DND-41 (cell line): ENCODE results near the gene C6.

Source experiments
- ATAC-seq: fragments of 200-7000 bp; cut with Tn5 transposase; 3 replicates; pipeline ENCODE4 v1.9.1; 2021; ENCODE audit warnings: low read depth; ENCODE audit not compliant: insufficient read depth
- DNase-seq: peaks from one replicate; pipeline ENCODE4 v3.0.0-alpha.2; 2020
- H2AFZ ChIP-seq: 2 replicates; pipeline ENCODE4 v1.6.0; 2012; ENCODE audit warnings: low read depth, low read length
- H3K27ac ChIP-seq: 2 replicates; pipeline ENCODE4 v1.5.1; 2012; ENCODE audit warnings: low read length, inconsistent platforms
- H3K27me3 ChIP-seq: fragments of 200-600 bp; sonication (generic); 2 replicates; pipeline ENCODE4 v1.6.0; 2012; ENCODE audit warnings: low read length, mild to moderate bottlenecking, inconsistent platforms; ENCODE audit not compliant: insufficient read depth, poor library complexity
- H3K36me3 ChIP-seq: 2 replicates; pipeline ENCODE4 v1.5.1; 2012; ENCODE audit warnings: low read length, inconsistent platforms; ENCODE audit not compliant: insufficient read depth
- H3K4me1 ChIP-seq: 2 replicates; pipeline ENCODE4 v1.5.1; 2012; ENCODE audit warnings: mild to moderate bottlenecking, low read length; ENCODE audit not compliant: insufficient read depth
- H3K4me2 ChIP-seq: 2 replicates; pipeline ENCODE4 v1.6.0; 2012; ENCODE audit warnings: mild to moderate bottlenecking, moderate library complexity, low read length, inconsistent platforms; ENCODE audit not compliant: insufficient read depth
- H3K4me3 ChIP-seq, 2 experiments: fragments of 200-600 bp in 1 of 2; shearing (Covaris generic) in 1 of 2; 2 replicates each; pipeline ENCODE4 v1.5.1; 2012 to 2016; ENCODE audit warnings: inconsistent platforms in 2 of 2, low read length in 2 of 2, mild to moderate bottlenecking in 2 of 2, low read depth in 1 of 2, moderate library complexity in 1 of 2
- H3K79me2 ChIP-seq: 2 replicates; pipeline ENCODE4 v1.6.0; 2012; ENCODE audit warnings: low read length, inconsistent platforms; ENCODE audit not compliant: insufficient read depth
- H3K9ac ChIP-seq: 2 replicates; pipeline ENCODE4 v1.6.0; 2012; ENCODE audit warnings: low read depth, mild to moderate bottlenecking, inconsistent platforms, low read length, moderate library complexity
- H3K9me3 ChIP-seq: 2 replicates; pipeline ENCODE4 v1.5.1; 2012; ENCODE audit warnings: low read length, moderate library complexity, mild to moderate bottlenecking, inconsistent platforms; ENCODE audit not compliant: insufficient read depth, severe bottlenecking
- H4K20me1 ChIP-seq: 2 replicates; pipeline ENCODE4 v1.6.0; 2012; ENCODE audit warnings: low read length; ENCODE audit not compliant: insufficient read depth
- EZH2 ChIP-seq: IDR thresholded peaks from 3 replicates; pipeline ENCODE4 v1.6.1; 2012; ENCODE audit warnings: borderline replicate concordance, low read depth, mild to moderate bottlenecking, moderate library complexity, low read length, inconsistent platforms; ENCODE audit not compliant: severe bottlenecking
- TF ChIP-seq, protein P1 (sequence below): IDR thresholded peaks from 2 replicates; pipeline ENCODE4 v1.5.1; 2012; ENCODE audit warnings: borderline replicate concordance, low read length, moderate library complexity, mild to moderate bottlenecking; ENCODE audit not compliant: poor library complexity, severe bottlenecking; ENCODE audit errors: extremely low read depth

C6 gene

DNA sequence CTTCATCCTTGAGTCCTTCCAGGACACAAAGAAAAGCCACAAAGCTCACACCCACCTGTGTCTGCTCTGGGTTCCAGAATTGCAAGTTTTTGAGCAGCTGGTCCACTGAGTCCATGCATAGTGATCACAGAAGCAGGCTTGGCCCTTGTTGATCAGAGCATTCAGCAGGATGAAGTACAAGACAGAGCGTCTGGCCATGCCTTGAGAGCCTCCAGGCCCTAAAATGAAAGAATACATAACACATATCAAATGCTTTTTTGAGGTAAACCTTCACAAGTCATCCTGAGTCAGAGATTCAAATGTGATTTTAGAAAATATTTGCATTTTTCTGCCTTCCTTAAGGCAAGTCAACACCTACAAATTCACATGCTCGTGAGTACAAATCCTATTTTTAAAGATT, 10.3 kb downstream of the C6 start:
- H3K4me3 ChIP-seq, result no peak overlapping the region
- H3K36me3 ChIP-seq, result no peaks in the 10 kb centered on the region
- no peak overlapping the region for H2AFZ ChIP-seq
- H4K20me1 ChIP-seq, result no peaks in the 10 kb centered on the region
- H3K9ac ChIP-seq, result no peak overlapping the region
- H3K9me3 ChIP-seq, result no peaks in the 10 kb centered on the region
- DNase-seq (no peak), ATAC-seq (no peak)
- H3K79me2 ChIP-seq, result no peaks in the 10 kb centered on the region
- H3K27me3 ChIP-seq, result no peaks in the 10 kb centered on the region
- H3K4me1 ChIP-seq, result no peaks in the 10 kb centered on the region
- TF ChIP-seq, protein P1, sequence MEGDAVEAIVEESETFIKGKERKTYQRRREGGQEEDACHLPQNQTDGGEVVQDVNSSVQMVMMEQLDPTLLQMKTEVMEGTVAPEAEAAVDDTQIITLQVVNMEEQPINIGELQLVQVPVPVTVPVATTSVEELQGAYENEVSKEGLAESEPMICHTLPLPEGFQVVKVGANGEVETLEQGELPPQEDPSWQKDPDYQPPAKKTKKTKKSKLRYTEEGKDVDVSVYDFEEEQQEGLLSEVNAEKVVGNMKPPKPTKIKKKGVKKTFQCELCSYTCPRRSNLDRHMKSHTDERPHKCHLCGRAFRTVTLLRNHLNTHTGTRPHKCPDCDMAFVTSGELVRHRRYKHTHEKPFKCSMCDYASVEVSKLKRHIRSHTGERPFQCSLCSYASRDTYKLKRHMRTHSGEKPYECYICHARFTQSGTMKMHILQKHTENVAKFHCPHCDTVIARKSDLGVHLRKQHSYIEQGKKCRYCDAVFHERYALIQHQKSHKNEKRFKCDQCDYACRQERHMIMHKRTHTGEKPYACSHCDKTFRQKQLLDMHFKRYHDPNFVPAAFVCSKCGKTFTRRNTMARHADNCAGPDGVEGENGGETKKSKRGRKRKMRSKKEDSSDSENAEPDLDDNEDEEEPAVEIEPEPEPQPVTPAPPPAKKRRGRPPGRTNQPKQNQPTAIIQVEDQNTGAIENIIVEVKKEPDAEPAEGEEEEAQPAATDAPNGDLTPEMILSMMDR, result no peak
- no peak for TF ChIP-seq EZH2
- H3K27ac ChIP-seq, result no peak overlapping the region
- no peak overlapping the region for H3K4me2 ChIP-seq

DNA sequence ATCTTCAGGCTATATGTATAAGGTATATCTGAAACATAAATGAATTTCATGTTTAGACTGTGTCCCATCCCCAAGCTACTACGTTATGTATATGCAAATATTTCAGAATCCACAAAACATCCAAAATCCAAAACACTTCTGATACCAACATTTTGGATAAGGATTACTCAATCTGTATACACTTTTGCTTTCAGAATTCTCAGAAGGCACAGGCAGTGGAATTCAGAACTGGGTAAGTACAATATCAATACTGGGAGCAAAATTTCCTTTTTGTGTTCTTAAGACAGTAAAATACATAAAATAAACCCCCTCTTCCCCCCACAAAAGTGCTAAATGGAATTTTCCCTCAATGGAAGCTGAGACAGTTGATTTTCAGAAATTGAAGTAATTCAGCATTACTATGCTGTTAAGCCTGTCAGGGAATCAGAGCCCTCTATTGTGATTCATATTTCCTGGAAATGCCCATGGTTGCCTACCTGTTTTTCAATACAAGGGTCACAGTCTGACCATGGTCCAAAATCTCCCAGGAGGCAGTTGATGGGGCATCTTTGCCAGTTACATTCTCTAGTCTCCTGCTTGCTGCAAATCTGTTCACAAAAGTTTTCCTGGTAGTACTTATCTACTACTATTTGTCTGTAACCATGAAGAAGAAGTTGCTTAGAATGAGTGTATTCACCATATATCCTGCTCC, 12.1 kb downstream of the C6 start:
- H2AFZ ChIP-seq, result no peak overlapping the region
- H3K27me3 ChIP-seq, result no peaks in the 10 kb centered on the region
- H3K9me3 ChIP-seq, result no peaks in the 10 kb centered on the region
- TF ChIP-seq, protein P1, result no peak
- TF ChIP-seq EZH2, result no peak
- no peak for ATAC-seq
- DNase-seq, result no peak
- no peak overlapping the region for H3K4me3 ChIP-seq
- no peaks in the 10 kb centered on the region for H4K20me1 ChIP-seq
- no peaks in the 10 kb centered on the region for H3K79me2 ChIP-seq
- no peaks in the 10 kb centered on the region for H3K36me3 ChIP-seq
- no peak overlapping the region for H3K9ac ChIP-seq
- H3K4me2 ChIP-seq, result no peak overlapping the region
- H3K4me1 ChIP-seq, result no peaks in the 10 kb centered on the region
- no peak overlapping the region for H3K27ac ChIP-seq

GRCh38 chr5:41200506-41200905, 12.8 kb downstream of the C6 start:
- DNase-seq (no peak), ATAC-seq (no peak)
- TF ChIP-seq, protein P1, result no peak
- TF ChIP-seq EZH2, result no peak
- Histone ChIP-seq H3K9ac (no peak overlapping the region), H4K20me1 (no peaks in the 10 kb centered on the region), H3K4me2 (no peak overlapping the region), H3K36me3 (no peaks in the 10 kb centered on the region), H3K27me3 (no peaks in the 10 kb centered on the region), H3K9me3 (no peaks in the 10 kb centered on the region), H3K27ac (no peak overlapping the region), H3K79me2 (no peaks in the 10 kb centered on the region), H3K4me1 (no peaks in the 10 kb centered on the region), H2AFZ (no peak overlapping the region), H3K4me3 (no peak overlapping the region)
